OCI-LY7 (cell line): Measurements from ENCODE around the gene RASD1. TPM values are rescaled to one million over a fixed set of nuclear protein-coding genes. Genes with fewer than 3 reads are reported as not detected.

Source experiments
- BruUV-seq: library from RNA; stranded (reverse); fragments of 400-500 nt; replicated peaks from 2 replicates; lab custom pipeline; 2021; lab: Mats Ljungman, UMichigan
- CTCF ChIA-PET: fragments of 300-600 bp; sonication (Branson Sonifier 250); formaldehyde crosslinking; loops from one replicate; lab custom pipeline; 2022; ENCODE audit warnings: antibody characterized with exemption; ENCODE audit not compliant: unreplicated experiment; lab: Charles Lee
- POLR2A ChIA-PET: fragments of 300-600 bp; sonication (Branson Sonifier 250); formaldehyde crosslinking; loops from one replicate; lab custom pipeline; 2022; ENCODE audit warnings: antibody characterized with exemption; lab: Charles Lee
- DNase-seq: peaks from one replicate; pipeline ENCODE4 v3.0.0-alpha.2; 2015; ENCODE audit warnings: low spot score
- H2AFZ ChIP-seq: fragments of 200-600 bp; sonication (generic), shearing (Covaris generic); 2 replicates; pipeline ENCODE4 v1.6.1; 2014; ENCODE audit warnings: mild to moderate bottlenecking, antibody characterized with exemption, low read length, moderate library complexity
- H3K27ac ChIP-seq: fragments of 200-600 bp; sonication (generic); 2 replicates; pipeline ENCODE4 v1.5.1; 2014; ENCODE audit warnings: mixed run types, low read depth, mild to moderate bottlenecking, moderate library complexity, low read length, inconsistent platforms; ENCODE audit not compliant: poor library complexity, severe bottlenecking
- H3K36me3 ChIP-seq: fragments of 200-600 bp; sonication (generic); 2 replicates; pipeline ENCODE4 v1.6.1; 2014; ENCODE audit warnings: mild to moderate bottlenecking, antibody characterized with exemption, low read length, moderate library complexity, mixed read lengths; ENCODE audit not compliant: insufficient read depth
- H3K4me1 ChIP-seq: fragments of 200-600 bp; sonication (generic); 2 replicates; pipeline ENCODE4 v1.5.1; 2014; ENCODE audit warnings: mild to moderate bottlenecking, low read length; ENCODE audit not compliant: insufficient read depth, poor library complexity, severe bottlenecking
- H3K4me2 ChIP-seq: fragments of 200-600 bp; sonication (generic); 2 replicates; pipeline ENCODE4 v1.6.1; 2014; ENCODE audit warnings: mild to moderate bottlenecking, low read length
- H3K4me3 ChIP-seq: fragments of 200-600 bp; sonication (generic); 2 replicates; pipeline ENCODE4 v1.5.1; 2014; ENCODE audit warnings: mild to moderate bottlenecking, low read depth, low read length; ENCODE audit not compliant: poor library complexity, severe bottlenecking
- H3K79me2 ChIP-seq: fragments of 200-600 bp; sonication (generic); 2 replicates; pipeline ENCODE4 v1.6.1; 2016; ENCODE audit warnings: low read depth, mild to moderate bottlenecking, low read length, moderate library complexity, mixed read lengths; ENCODE audit not compliant: insufficient read depth
- H3K9me2 ChIP-seq: fragments of 200-600 bp; sonication (generic); 2 replicates; pipeline ENCODE4 v1.6.1; 2016; ENCODE audit warnings: mild to moderate bottlenecking, low read length, mixed read lengths; ENCODE audit not compliant: insufficient read depth
- H3K9me3 ChIP-seq: fragments of 200-600 bp; sonication (generic); 2 replicates; pipeline ENCODE4 v1.6.1; 2014; ENCODE audit warnings: mild to moderate bottlenecking, mixed run types, low read length, mixed read lengths
- H4K20me1 ChIP-seq: fragments of 200-600 bp; sonication (generic); 2 replicates; pipeline ENCODE4 v1.6.1; 2014; ENCODE audit warnings: mild to moderate bottlenecking, antibody characterized with exemption, low read length, moderate library complexity, mixed read lengths; ENCODE audit not compliant: insufficient read depth
- CTCF ChIP-seq: fragments of 200-600 bp; sonication (generic); conservative IDR thresholded peaks from 2 replicates; pipeline ENCODE4 v1.5.1; 2014; ENCODE audit warnings: mild to moderate bottlenecking, antibody characterized with exemption, low read length, moderate library complexity, mixed read lengths
- EZH2phosphoT487 ChIP-seq: fragments of 200-600 bp; sonication (generic); IDR thresholded peaks from 2 replicates; pipeline ENCODE4 v1.6.1; 2018; ENCODE audit warnings: low read depth, borderline replicate concordance, mild to moderate bottlenecking, mixed run types, antibody characterized with exemption, low read length, moderate library complexity, mixed read lengths
- intact Hi-C: fragments of 100-400 bp; cut with micrococcal nuclease; formaldehyde crosslinking; loops from one replicate; pipeline ENCODE4 v1.10.0; 2022; ENCODE audit not compliant: unreplicated experiment
- total RNA-seq, 2 experiments: library from RNA; depleted of rRNA in 1 of 2; stranded (reverse); fragments of >200 nt in 1 of 2; shearing (Covaris generic) in 1 of 2; gene quantifications; 2 replicates each; pipeline ENCODE4 v1.2.3, GENCODE V29; 2014 to 2022

The RASD1 gene
- total RNA-seq, 2 experiments from 2014 or later = 0.19 TPM; not detected in 1

GRCh38 chr17:17523001-17523730 is 27.0 kb upstream of the RASD1 start:
- no TSS peak for BruUV-seq
- Histone ChIP-seq H3K36me3 (no peaks in the 10 kb centered on the region), H2AFZ (no peak overlapping the region), H3K4me3 (no peak overlapping the region), H3K9me2 (no peaks in the 10 kb centered on the region), H3K79me2 (no peaks in the 10 kb centered on the region), H4K20me1 (no peaks in the 10 kb centered on the region; the same call in 1 of the 2 replicates), H3K9me3 (no peaks in the 10 kb centered on the region), H3K4me1 (no peaks in the 10 kb centered on the region), H3K4me2 (no peak overlapping the region), H3K27ac (no peak overlapping the region)
- intact Hi-C loops = no loop called here
- ChIA-PET POLR2A (no interaction called here), CTCF (interaction anchor here (0.6 kb wide), 2 partner anchors 18 to 168 kb away, joined by 3 to 10 read pairs; no protein-coding TSS in a partner anchor)
- DNase-seq = no peak
- no peak for TF ChIP-seq EZH2phosphoT487
- no peak for TF ChIP-seq CTCF

GRCh38 chr17:17520599-17521232 is 24.5 kb upstream of the RASD1 start:
- no peak overlapping the region for H3K27ac ChIP-seq
- H3K9me2 ChIP-seq = no peaks in the 10 kb centered on the region
- ChIA-PET POLR2A (no interaction called here), CTCF (no interaction called here)
- H3K9me3 ChIP-seq = no peaks in the 10 kb centered on the region
- intact Hi-C loops = no loop called here
- H2AFZ ChIP-seq = no peak overlapping the region
- no peak overlapping the region for H3K4me3 ChIP-seq
- BruUV-seq = no TSS peak
- no peaks in the 10 kb centered on the region for H3K36me3 ChIP-seq
- no peaks in the 10 kb centered on the region for H3K79me2 ChIP-seq
- H3K4me2 ChIP-seq = no peak overlapping the region
- no peak for DNase-seq
- H4K20me1 ChIP-seq = no peaks in the 10 kb centered on the region; the same call in 1 of the 2 replicates
- TF ChIP-seq CTCF (no peak), EZH2phosphoT487 (no peak)
- no peaks in the 10 kb centered on the region for H3K4me1 ChIP-seq
